ES-I3 (cell line): ENCODE results near the gene ASCC3.

Experiments used
- H3K36me3 ChIP-seq: 2 replicates; pipeline ENCODE4 v1.6.1; 2013; ENCODE audit warnings: mild to moderate bottlenecking, low read length, control low read depth, moderate library complexity; ENCODE audit not compliant: insufficient read depth
- H3K4me1 ChIP-seq: 2 replicates; pipeline ENCODE4 v1.6.1; 2013; ENCODE audit warnings: mild to moderate bottlenecking, control low read depth, low read length; ENCODE audit not compliant: insufficient read depth
- H3K9ac ChIP-seq: 2 replicates; pipeline ENCODE4 v1.6.1; 2013; ENCODE audit warnings: low read depth, mild to moderate bottlenecking, low read length, moderate library complexity
- H3K9me3 ChIP-seq: 2 replicates; pipeline ENCODE4 v1.6.1; 2013; ENCODE audit warnings: mild to moderate bottlenecking, low read length, moderate library complexity; ENCODE audit not compliant: control insufficient read depth, insufficient read depth

The ASCC3 gene

DNA sequence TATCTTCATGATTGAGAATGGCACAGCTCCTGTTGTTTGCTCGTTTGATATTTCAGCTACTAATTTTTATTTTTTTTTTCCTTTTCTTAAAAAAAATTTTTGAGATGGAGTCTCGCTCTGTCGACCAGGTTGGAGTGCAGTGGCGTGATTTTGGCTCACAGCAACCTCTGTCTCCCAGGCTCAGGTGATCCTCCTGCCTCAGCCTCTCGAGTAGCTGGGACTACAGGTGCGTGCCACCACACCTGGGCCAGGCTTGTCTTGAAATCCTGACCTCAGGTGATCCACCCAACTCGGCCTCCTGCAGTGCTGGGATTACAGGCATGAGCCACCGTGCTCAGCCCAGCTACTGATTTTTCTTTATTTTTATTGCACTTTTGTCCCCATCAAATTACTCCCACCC, 266.2 kb downstream of the ASCC3 start:
- H3K9me3 ChIP-seq, result no peaks in the 10 kb centered on the region
- H3K36me3 ChIP-seq, result no peaks in the 10 kb centered on the region; the same call in none of the 2 replicates
- no peaks in the 10 kb centered on the region for H3K4me1 ChIP-seq
- no peak overlapping the region for H3K9ac ChIP-seq

DNA sequence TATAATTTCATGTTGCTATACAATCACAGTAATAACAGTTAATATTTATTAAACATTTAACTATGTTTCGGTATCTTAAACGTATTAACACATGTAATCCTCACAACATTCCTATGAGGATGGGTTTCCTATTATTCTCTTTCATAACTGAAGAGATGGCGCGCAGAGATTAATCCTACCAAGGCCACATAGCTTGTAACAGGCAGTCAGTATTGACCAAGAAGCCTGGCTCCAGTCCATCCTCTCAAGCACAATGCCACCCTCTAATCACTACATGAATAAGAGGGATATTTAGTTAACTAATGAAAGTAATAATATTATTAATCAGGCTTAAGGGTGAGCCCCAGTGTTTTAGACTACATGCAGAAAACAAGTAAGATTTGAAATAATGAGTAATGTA, 266.7 kb downstream of the ASCC3 start:
- H3K4me1 ChIP-seq, result no peaks in the 10 kb centered on the region
- no peak overlapping the region for H3K9ac ChIP-seq
- no peaks in the 10 kb centered on the region; the same call in none of the 2 replicates for H3K36me3 ChIP-seq
- H3K9me3 ChIP-seq, result no peaks in the 10 kb centered on the region

GRCh38 chr6:100613656-100614055, 267.5 kb downstream of the ASCC3 start:
- H3K36me3 ChIP-seq, result no peaks in the 10 kb centered on the region; the same call in 1 of the 2 replicates
- no peaks in the 10 kb centered on the region for H3K4me1 ChIP-seq
- no peaks in the 10 kb centered on the region for H3K9me3 ChIP-seq
- no peak overlapping the region for H3K9ac ChIP-seq

GRCh38 chr6:100612094-100612493, 269.0 kb downstream of the ASCC3 start:
- no peak overlapping the region for H3K9ac ChIP-seq
- H3K36me3 ChIP-seq, result no peaks in the 10 kb centered on the region; the same call in 1 of the 2 replicates
- no peaks in the 10 kb centered on the region for H3K9me3 ChIP-seq
- H3K4me1 ChIP-seq, result no peaks in the 10 kb centered on the region

GRCh38 chr6:100599088-100599770, 281.9 kb downstream of the ASCC3 start:
- H3K9ac ChIP-seq, result no peak overlapping the region
- H3K9me3 ChIP-seq, result no peaks in the 10 kb centered on the region
- peaks cover 3% of the 10 kb centered on the region; the same call in 1 of the 2 replicates for H3K36me3 ChIP-seq
- no peaks in the 10 kb centered on the region for H3K4me1 ChIP-seq

GRCh38 chr6:100595456-100595855, 285.7 kb downstream of the ASCC3 start:
- no peaks in the 10 kb centered on the region for H3K4me1 ChIP-seq
- peaks cover 3% of the 10 kb centered on the region; the same call in 1 of the 2 replicates for H3K36me3 ChIP-seq
- H3K9me3 ChIP-seq, result no peaks in the 10 kb centered on the region
- H3K9ac ChIP-seq, result no peak overlapping the region

DNA sequence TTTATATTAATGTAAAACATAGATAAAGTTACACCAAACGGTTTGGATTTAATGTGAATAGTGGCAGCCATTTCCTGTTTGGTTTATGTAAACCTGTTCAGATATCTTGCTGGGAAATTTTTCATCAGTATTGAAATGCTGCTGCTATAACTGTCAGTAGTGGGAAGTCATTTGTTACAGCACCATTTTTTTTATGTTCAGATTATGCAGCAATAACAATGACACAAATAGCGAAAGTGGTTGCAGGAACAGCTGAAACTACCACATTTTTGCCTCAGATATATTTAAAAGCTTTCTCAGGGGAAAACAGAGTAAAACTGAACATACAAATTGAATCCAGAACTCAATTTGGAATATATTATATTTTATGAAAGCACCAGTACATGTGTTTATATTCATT, 287.6 kb downstream of the ASCC3 start:
- no peaks in the 10 kb centered on the region for H3K36me3 ChIP-seq

GRCh38 chr6:100592929-100593328, 288.2 kb downstream of the ASCC3 start:
- Histone ChIP-seq H3K36me3 (peaks cover 2% of the 10 kb centered on the region; the same call in 1 of the 2 replicates), H3K4me1 (no peaks in the 10 kb centered on the region), H3K9ac (no peak overlapping the region), H3K9me3 (peaks cover under 1% of the 10 kb centered on the region; the same call in 1 of the 2 replicates)

More for the DNA sequence above, 287.6 kb downstream of the ASCC3 start:
- Histone ChIP-seq H3K4me1 (no peaks in the 10 kb centered on the region), H3K9me3 (no peaks in the 10 kb centered on the region), H3K9ac (no peak overlapping the region)

DNA sequence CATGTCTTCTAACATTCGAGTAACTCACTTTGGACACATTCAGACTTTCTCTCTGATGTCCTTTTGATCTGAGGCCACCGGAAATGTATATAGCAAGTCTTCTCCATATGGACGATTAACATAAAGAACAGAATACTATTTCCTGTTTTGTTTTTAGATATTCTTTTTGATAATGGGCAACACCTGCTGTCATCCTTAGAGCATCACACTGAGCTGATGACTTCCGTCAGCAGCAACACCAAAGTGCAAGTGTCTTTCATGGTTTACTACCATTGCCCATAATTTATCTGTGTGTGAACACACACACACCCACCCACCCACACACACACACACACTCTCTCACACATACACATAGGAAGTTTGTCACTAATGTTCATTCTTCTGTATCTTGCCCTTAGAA, 303.7 kb downstream of the ASCC3 start:
- Histone ChIP-seq H3K36me3 (no peaks in the 10 kb centered on the region), H3K9ac (no peak overlapping the region), H3K9me3 (no peaks in the 10 kb centered on the region), H3K4me1 (no peaks in the 10 kb centered on the region)

DNA sequence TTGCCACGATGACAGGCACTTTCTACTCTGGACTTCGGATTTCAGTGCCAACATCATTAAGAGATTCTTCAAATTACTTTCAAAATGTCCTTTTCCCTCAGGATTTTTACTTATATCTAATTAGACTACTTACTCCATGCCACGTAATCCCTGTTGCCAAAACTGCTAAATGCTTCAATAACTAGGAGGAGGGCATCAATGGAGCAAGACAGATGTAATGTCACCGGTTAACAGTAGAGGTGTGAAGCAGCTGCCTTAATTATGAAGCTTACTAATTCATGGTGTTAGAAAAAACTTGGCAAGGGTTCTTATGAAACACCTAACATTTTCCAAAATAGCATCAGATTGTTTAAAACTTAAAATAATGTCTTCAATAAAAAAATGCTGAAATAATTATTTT, 305.2 kb downstream of the ASCC3 start:
- Histone ChIP-seq H3K36me3 (no peaks in the 10 kb centered on the region), H3K9me3 (no peaks in the 10 kb centered on the region), H3K4me1 (no peaks in the 10 kb centered on the region), H3K9ac (no peak overlapping the region)

DNA sequence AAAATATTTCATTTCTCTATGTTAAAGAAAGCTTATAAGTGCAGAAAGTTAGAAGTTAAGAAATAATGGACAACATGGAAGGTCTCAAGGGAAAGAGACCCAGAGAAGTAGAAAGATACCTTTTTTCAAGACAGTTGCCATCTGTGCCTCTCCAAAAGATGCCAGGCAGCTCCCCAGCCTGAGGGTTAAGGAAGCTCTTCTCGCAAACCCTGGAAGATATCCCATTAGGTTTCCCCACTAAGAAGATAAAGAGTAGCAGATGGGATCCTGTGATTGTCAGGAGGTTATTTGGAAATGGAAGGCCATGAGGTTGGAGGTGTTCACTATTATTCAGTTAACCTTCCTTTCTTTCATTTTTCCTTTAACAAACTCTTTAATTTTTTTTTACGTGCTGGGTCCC, 306.3 kb downstream of the ASCC3 start:
- no peaks in the 10 kb centered on the region for H3K9me3 ChIP-seq
- no peaks in the 10 kb centered on the region for H3K36me3 ChIP-seq
- H3K9ac ChIP-seq, result no peak overlapping the region
- H3K4me1 ChIP-seq, result no peaks in the 10 kb centered on the region

- H3K9me3 ChIP-seq, result no peaks in the 10 kb centered on the region
- no peaks in the 10 kb centered on the region for H3K36me3 ChIP-seq
- no peaks in the 10 kb centered on the region for H3K4me1 ChIP-seq
- no peak overlapping the region for H3K9ac ChIP-seq
These were observed 308.0 kb downstream of the ASCC3 start for GRCh38 chr6:100573166-100573565.

GRCh38 chr6:100568255-100568654, 312.9 kb downstream of the ASCC3 start:
- H3K9ac ChIP-seq, result no peak overlapping the region
- H3K9me3 ChIP-seq, result no peaks in the 10 kb centered on the region
- H3K36me3 ChIP-seq, result no peaks in the 10 kb centered on the region
- H3K4me1 ChIP-seq, result no peaks in the 10 kb centered on the region

- no peaks in the 10 kb centered on the region for H3K36me3 ChIP-seq
- no peak overlapping the region for H3K9ac ChIP-seq
- no peaks in the 10 kb centered on the region for H3K4me1 ChIP-seq
- no peaks in the 10 kb centered on the region for H3K9me3 ChIP-seq
These were observed 314.6 kb downstream of the ASCC3 start for GRCh38 chr6:100566563-100566962.

GRCh38 chr6:100565439-100566104, 315.6 kb downstream of the ASCC3 start:
- Histone ChIP-seq H3K9ac (no peak overlapping the region), H3K4me1 (no peaks in the 10 kb centered on the region), H3K9me3 (no peaks in the 10 kb centered on the region), H3K36me3 (no peaks in the 10 kb centered on the region)
